Left lung (tissue), 10 donors: ENCODE results near the gene NRGN. TPM values are rescaled to one million over a fixed set of nuclear protein-coding genes. Genes with fewer than 3 reads are reported as not detected.

ENCODE experiments used
- ATAC-seq: fragments of 200-7000 bp; cut with Tn5 transposase; one replicate; pipeline ENCODE4 v1.9.1; 2020; ENCODE audit warnings: moderate library complexity
- DNase-seq, 4 donors: peaks; one replicate each; pipeline ENCODE4 v3.0.0-alpha.2; 2013 to 2020
- H3K27ac ChIP-seq, 2 donors: fragments of 200-600 bp; sonication (generic) in 1 of 2; one replicate each; pipeline versions ENCODE4 v1.5.0 to v1.8.0; 2020 to 2021
- H3K27me3 ChIP-seq, 2 donors: fragments of 200-600 bp; sonication (generic) in 1 of 2; one replicate each; pipeline versions ENCODE4 v1.5.0 to v1.8.0; 2020 to 2021
- H3K36me3 ChIP-seq, 2 donors: fragments of 200-600 bp; sonication (generic) in 1 of 2; one replicate each; pipeline versions ENCODE4 v1.5.0 to v1.8.0; 2020 to 2021
- H3K4me1 ChIP-seq, 2 donors: fragments of 200-600 bp; one replicate each; pipeline ENCODE4 v1.8.0; 2021
- H3K4me3 ChIP-seq, 2 donors: fragments of 200-600 bp; sonication (generic) in 1 of 2; one replicate each; pipeline versions ENCODE4 v1.5.0 to v1.8.0; 2020 to 2021; ENCODE audit warnings: mild to moderate bottlenecking in 1 of 2
- H3K9me3 ChIP-seq, 2 donors: fragments of 200-600 bp; sonication (generic) in 1 of 2; one replicate each; pipeline versions ENCODE4 v1.5.0 to v1.8.0; 2020 to 2021
- intact Hi-C, 2 donors: fragments of 100-400 bp; cut with DNase I; formaldehyde crosslinking; loops; one replicate each; pipeline versions ENCODE4 v1.11.2 to v1.14.2; 2022
- polyA plus RNA-seq, 6 donors: library from polyadenylated mRNA; unstranded; fragments of 120-200 nt; gene quantifications; one replicate each; pipeline ENCODE4 v1.2.1, GENCODE V29; 2013; ENCODE audit not compliant: insufficient read length in 6 of 6
- total RNA-seq, 2 donors: library from RNA; stranded (reverse); fragmentation: NEBNext Ultra II Directional; extraction: Animal tissue kit (Norgen Biotek cat#: 25700); gene quantifications; one replicate each; pipeline ENCODE4 v1.2.1, GENCODE V29; 2021
- TF ChIP-seq, protein P1 (sequence below), 2 donors: fragments of 200-600 bp; sonication (generic) in 1 of 2; IDR thresholded peaks; one replicate each; pipeline versions ENCODE4 v1.5.0 to v1.8.0; 2021; ENCODE audit warnings: antibody characterized with exemption in 2 of 2
- donor health status: DM: no; HTN: yes; CAD: no.
- donor health status: DM: no; HTN: no; CAD: no.

NRGN gene
- total and polyA plus RNA-seq, 8 donors: 16.5 to 62.1 (median 23.2) TPM

DNA sequence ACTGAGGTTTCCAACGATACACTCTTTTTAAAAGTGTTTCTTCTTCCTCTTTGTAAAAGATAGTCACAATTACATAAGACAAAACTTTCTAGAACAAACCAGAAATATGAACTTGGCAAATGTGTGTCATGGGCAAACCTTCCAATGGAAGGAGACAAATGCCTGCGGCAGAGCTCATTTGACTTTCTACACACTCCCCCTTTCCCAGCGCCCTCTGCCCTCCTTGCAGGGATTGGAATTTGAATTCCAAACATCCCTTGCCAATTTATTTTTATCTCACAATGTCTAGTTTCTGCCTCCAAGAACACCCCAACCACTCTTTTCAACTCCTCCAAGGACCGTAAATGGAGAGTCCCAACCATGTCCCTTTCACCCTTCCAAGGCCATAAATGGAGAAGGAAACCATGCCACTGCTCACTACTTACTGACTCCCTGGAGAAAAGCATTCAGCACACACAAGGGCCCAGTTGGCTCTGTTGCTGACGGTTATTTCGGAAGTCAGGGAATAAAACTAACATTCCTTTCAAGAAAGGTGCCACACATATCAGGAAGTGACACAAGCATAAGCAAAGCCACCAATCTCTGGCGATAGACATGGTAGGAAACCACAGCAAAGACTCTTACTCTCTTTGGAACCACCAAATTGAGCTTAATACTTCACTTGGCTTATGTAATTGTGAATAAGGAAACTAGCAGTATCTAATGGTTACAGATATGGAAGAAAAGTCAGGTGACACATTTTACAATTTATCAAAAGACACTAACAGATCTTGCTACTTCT is 37.3 kb downstream of the NRGN start:
- peaks cover 0 to 4% of the 10 kb centered on the region in 2 donors for H3K36me3 ChIP-seq
- TF ChIP-seq, protein P1, sequence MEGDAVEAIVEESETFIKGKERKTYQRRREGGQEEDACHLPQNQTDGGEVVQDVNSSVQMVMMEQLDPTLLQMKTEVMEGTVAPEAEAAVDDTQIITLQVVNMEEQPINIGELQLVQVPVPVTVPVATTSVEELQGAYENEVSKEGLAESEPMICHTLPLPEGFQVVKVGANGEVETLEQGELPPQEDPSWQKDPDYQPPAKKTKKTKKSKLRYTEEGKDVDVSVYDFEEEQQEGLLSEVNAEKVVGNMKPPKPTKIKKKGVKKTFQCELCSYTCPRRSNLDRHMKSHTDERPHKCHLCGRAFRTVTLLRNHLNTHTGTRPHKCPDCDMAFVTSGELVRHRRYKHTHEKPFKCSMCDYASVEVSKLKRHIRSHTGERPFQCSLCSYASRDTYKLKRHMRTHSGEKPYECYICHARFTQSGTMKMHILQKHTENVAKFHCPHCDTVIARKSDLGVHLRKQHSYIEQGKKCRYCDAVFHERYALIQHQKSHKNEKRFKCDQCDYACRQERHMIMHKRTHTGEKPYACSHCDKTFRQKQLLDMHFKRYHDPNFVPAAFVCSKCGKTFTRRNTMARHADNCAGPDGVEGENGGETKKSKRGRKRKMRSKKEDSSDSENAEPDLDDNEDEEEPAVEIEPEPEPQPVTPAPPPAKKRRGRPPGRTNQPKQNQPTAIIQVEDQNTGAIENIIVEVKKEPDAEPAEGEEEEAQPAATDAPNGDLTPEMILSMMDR (IDR thresholded peaks at IDR 0.05): no peak
- H3K27ac ChIP-seq: no peak overlapping the region
- H3K4me3 ChIP-seq: no peak overlapping the region
- intact Hi-C loops: no loop called here
- DNase-seq (no peak), ATAC-seq (no peak)
- no peaks in the 10 kb centered on the region for H3K9me3 ChIP-seq
- no peaks in the 10 kb centered on the region for H3K27me3 ChIP-seq
- no peaks in the 10 kb centered on the region for H3K4me1 ChIP-seq

DNA sequence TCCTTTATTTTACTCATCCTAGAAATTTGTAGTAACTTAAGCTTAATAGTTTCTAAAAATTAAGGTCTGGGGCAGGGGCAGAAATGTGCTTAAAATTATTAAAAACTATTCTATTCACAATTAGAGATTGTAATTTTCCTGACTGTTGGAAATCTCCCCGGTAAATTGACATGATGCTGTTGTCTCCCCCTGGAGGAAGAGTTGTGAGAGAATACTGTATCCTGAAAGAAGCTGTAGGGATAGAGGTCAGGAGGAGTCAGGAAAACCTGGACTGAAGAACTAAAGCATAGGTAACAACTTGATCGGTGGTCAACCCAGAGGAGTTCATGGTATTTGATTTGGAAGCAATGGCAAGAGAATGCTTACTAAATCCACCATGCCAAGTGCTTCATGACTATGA is 38.5 kb downstream of the NRGN start:
- intact Hi-C loops: no loop called here
- H3K4me1 ChIP-seq: no peaks in the 10 kb centered on the region
- TF ChIP-seq, protein P1 (IDR thresholded peaks at IDR 0.05): no peak
- H3K27me3 ChIP-seq: no peaks in the 10 kb centered on the region
- no peaks in the 10 kb centered on the region for H3K9me3 ChIP-seq
- H3K36me3 ChIP-seq: no peaks in the 10 kb centered on the region
- no peak overlapping the region for H3K27ac ChIP-seq
- DNase-seq (no peak), ATAC-seq (no peak)
- H3K4me3 ChIP-seq: no peak overlapping the region

DNA sequence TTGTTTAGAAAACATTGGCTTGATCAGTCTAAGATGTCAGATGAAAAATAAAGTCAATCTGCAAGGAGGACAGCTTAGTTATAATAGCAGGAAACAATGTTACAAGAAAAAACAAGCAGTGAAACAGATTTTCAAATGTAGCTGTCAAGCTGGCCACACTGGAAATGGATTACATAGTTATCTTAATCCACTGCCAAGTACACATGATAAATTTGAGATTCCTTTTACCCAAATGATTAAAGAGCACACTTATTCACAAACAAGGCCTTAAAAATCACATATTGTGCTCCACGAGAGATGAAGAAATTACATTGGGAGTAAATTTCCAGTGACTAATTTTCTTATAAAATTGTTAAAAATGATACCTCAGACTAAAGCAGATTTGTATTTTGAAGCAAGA is 39.8 kb downstream of the NRGN start:
- H3K36me3 ChIP-seq: no peaks in the 10 kb centered on the region
- no peak overlapping the region for H3K4me3 ChIP-seq
- ATAC-seq (no peak), DNase-seq (no peak)
- no peaks in the 10 kb centered on the region for H3K4me1 ChIP-seq
- no peaks in the 10 kb centered on the region for H3K9me3 ChIP-seq
- TF ChIP-seq, protein P1 (IDR thresholded peaks at IDR 0.05): no peak
- H3K27ac ChIP-seq: no peak overlapping the region
- H3K27me3 ChIP-seq: no peaks in the 10 kb centered on the region
- intact Hi-C loops: no loop called here

DNA sequence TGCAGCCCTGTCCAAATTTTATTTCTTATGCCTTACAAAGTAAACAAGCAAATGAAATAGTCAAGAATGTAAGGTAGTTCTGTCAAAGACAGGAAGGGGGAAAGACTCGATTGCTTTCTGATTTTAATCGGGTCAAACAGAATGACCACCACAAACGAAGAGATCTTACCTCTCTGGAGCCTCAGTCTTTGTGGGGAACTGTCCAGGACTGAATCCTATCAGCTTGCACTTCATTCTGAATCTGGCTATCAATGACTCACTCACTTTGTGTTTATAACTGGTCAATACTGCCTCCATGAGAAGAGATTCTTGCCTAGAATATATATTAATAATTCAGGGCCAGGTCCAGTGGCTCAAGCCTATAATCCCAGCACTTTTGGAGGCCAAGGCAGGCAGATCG is 43.3 kb downstream of the NRGN start:
- Histone ChIP-seq H3K9me3 (no peaks in the 10 kb centered on the region), H3K4me3 (no peak overlapping the region), H3K36me3 (no peaks in the 10 kb centered on the region), H3K27ac (no peak overlapping the region), H3K4me1 (no peaks in the 10 kb centered on the region), H3K27me3 (no peaks in the 10 kb centered on the region)
- DNase-seq (no peak), ATAC-seq (no peak)
- intact Hi-C loops: no loop called here
- TF ChIP-seq, protein P1 (IDR thresholded peaks at IDR 0.05): no peak

DNA sequence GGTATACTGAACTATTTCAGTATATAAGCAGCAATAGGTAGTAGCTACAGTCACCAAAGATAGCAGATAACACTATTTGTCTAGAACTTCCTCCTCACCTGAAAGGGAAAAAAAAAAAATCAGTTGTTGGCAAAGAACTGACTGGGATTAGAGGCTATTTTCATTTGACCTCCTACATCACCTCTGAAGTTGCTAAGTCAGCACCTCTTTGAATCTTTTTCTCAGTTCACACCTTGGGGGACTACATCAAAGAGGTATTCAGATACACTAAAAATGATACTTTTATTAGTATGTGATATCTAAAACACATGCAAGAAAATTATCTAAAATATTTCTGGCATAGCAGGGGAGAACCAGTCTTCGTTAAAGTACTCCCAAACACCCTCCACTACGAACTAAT is 44.3 kb downstream of the NRGN start:
- H3K4me3 ChIP-seq: no peak overlapping the region
- no peaks in the 10 kb centered on the region for H3K27me3 ChIP-seq
- TF ChIP-seq, protein P1 (IDR thresholded peaks at IDR 0.05): no peak
- H3K9me3 ChIP-seq: no peaks in the 10 kb centered on the region
- no peak for ATAC-seq
- H3K36me3 ChIP-seq: no peaks in the 10 kb centered on the region
- no peaks in the 10 kb centered on the region for H3K4me1 ChIP-seq
- no peak for DNase-seq
- H3K27ac ChIP-seq: no peak overlapping the region
- intact Hi-C loops: no loop called here
